Measurements from ENCODE around the gene RSPH10B2. TPM values are rescaled to one million over a fixed set of nuclear protein-coding genes. Genes with fewer than 3 reads are reported as not detected.
"Not testable (repeated sequence)": the region's sequence is repeated elsewhere in the genome, so short reads cannot be mapped to it uniquely, and the experiment has no call there.

RSPH10B2 gene
- total and polyA plus RNA-seq, 12 donors: 0.06 to 0.11 (median 0.08) TPM; not detected in 8

DNA sequence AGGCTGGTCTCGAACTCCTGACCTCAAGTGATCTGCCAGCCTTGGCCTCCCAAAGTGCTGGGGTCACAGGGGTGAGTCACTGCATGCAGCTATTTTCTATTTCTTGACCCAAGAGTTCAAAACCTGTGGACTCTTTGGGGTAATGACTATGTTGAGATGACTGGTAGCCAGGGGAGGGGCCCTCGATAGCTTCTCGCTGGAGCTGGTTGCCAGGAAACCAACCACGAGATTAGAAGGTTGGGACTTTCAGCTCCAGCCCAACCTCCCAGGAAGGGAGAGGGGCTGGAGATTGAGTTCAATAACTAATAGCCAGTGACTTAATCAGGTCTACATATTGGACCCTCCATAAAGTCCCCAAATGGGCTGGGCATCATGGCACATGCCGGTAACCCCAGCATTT, 43.3 kb downstream of the RSPH10B2 start:
- intact Hi-C loops (cut with DNase I): not testable (repeated sequence)

DNA sequence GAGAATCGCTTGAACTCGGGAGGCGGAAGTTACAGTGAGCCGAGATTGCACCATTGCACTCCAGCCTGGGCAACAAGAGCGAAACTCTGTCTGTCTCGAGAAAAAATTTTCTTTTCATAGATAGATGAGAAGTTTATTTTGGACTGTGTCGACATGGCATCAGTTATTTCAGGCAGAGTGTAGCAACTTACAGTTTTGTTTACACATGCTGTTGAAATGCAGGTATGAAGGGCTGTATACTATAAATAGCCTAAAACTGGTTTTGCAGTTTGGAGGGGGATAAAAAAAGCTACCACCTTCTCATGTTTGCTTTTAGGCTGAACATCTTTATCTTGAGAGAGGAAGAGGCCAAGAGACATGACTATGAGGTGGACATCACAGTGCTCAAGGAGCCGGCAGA, 44.1 kb downstream of the RSPH10B2 start:
- H3K36me3 ChIP-seq; DNase-seq; H3K4me1 ChIP-seq; H3K4me3 ChIP-seq; H3K27me3 ChIP-seq; H3K27ac ChIP-seq; ATAC-seq; H3K9me3 ChIP-seq; intact Hi-C loops (cut with DNase I): not testable (repeated sequence)
- WGBS, 2 donors: 80% methylated on average over 1 of the region's 8 CpGs; no CpG with 5 or more reads in 1 of the 2 donors

More for the DNA sequence above, 43.3 kb downstream of the RSPH10B2 start:
- not testable (repeated sequence) for ATAC-seq, H3K4me3 ChIP-seq, H3K27ac ChIP-seq, H3K9me3 ChIP-seq, DNase-seq, H3K36me3 ChIP-seq, H3K4me1 ChIP-seq, H3K27me3 ChIP-seq
- 64 to 68% methylated on average over 5 of the region's 5 CpGs for WGBS, 2 donors

DNA sequence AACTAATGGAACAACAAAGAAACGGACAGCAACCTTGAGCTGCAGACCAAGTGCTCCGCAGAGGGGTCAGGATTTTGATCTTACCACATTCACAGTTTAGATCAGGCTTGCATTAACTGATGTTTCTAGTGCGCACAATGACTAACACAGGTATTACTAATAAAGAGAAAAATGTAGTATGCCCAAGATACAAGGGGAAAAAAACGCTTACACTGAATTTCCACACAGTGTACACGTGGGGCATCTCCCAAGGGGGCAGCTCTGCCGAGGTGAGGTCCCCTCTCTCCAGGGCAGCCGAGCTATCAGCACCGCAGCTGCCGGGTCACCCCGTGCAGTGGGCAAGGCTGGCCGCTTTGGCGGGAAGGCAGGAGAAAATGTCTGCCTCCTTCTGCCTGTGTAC, 46.0 kb downstream of the RSPH10B2 start:
- DNase-seq; intact Hi-C loops (cut with DNase I): not testable (repeated sequence)
- no CpG with 5 or more reads among the region's 12 CpGs for WGBS, 2 donors

DNA sequence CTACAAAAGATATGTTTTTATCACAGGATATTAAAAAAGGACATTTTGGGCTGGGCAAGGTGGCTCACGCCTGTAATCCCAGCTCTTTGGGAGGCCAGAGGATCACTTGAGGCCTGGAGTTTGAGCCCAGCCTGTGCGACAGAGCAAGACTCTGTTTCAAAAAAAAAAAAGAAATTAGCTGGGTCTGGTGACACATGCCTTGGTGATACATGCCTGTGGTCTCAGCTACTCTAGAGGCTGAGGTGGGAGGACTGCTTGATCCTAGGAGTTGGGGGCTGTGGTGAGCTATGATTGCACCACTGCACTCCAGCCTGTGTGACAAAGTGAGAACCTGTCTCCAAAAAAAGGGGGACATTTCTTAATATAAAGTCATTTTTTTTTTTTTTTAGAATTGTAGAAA, 46.4 kb downstream of the RSPH10B2 start:
- H3K27me3 ChIP-seq; H3K4me1 ChIP-seq; DNase-seq; H3K27ac ChIP-seq; H3K4me3 ChIP-seq; H3K9me3 ChIP-seq; intact Hi-C loops (cut with DNase I); ATAC-seq: not testable (repeated sequence)
- WGBS, 2 donors: 92 to 100% methylated on average over 1 of the region's 2 CpGs
- H3K36me3 ChIP-seq: peaks cover 0 to 10% (median 0%) of the 10 kb centered on the region in 9 donors

More for the DNA sequence above, 46.0 kb downstream of the RSPH10B2 start:
- ATAC-seq, H3K27ac ChIP-seq, H3K4me3 ChIP-seq, H3K27me3 ChIP-seq, H3K4me1 ChIP-seq, H3K9me3 ChIP-seq: not testable (repeated sequence)
- peaks cover 0 to 10% (median 0%) of the 10 kb centered on the region in 9 donors for H3K36me3 ChIP-seq

DNA sequence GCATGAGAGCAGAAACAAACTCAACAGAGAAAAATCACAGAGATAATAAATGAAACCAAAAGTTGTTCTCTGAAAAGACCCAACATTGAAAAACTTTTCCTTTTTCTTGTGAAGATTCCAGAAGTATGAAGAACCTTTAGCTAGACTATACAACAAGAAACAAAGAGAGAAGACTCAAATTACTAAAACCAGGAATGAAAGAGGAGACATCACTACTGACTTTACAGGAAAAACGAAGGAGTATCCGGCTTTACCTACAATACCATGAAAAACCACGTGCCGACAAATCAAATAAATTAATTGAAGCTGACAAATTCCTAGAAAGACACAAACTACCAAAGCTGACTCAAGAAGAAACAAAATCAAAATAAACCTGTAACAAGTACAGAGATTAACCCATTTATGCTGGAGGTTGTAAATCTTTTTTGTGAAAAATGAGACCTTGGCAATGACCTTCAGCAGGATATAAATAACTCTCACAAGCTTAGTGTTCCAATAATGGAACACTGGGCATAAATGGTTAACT, 53.6 kb downstream of the RSPH10B2 start:
- DNase-seq; H3K4me1 ChIP-seq; H3K27ac ChIP-seq; H3K4me3 ChIP-seq; H3K27me3 ChIP-seq; H3K9me3 ChIP-seq; intact Hi-C loops (cut with DNase I); ATAC-seq: not testable (repeated sequence)
- no CpG with 5 or more reads among the region's 4 CpGs for WGBS, 2 donors
- H3K36me3 ChIP-seq: peaks cover 0 to 29% (median 0%) of the 10 kb centered on the region in 9 donors

DNA sequence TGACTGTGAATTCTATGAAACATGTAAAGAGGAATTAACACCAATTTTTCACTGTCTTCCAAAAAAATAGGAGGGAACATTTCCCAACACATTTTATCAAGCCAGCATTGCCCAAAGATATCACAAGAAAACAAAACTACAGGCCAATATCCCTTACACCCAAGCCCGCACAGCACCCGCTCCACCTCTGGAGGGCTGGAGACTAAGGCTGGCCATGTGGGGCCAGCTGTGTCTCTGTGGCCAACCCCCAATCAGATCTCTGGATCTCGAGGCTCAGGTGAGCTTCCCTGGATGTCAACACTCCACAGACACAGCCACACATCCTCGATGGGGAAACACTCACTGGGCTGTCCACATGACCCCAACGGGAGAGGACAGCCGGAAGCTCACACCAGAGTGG, 54.1 kb downstream of the RSPH10B2 start:
- intact Hi-C loops (cut with DNase I); H3K4me1 ChIP-seq; H3K27ac ChIP-seq; H3K9me3 ChIP-seq; H3K4me3 ChIP-seq; DNase-seq; H3K27me3 ChIP-seq; ATAC-seq: not testable (repeated sequence)
- H3K36me3 ChIP-seq: peaks cover 0 to 32% (median 0%) of the 10 kb centered on the region in 9 donors
- WGBS, 2 donors: 76 to 93% methylated on average over 3 to 4 of the region's 6 CpGs

DNA sequence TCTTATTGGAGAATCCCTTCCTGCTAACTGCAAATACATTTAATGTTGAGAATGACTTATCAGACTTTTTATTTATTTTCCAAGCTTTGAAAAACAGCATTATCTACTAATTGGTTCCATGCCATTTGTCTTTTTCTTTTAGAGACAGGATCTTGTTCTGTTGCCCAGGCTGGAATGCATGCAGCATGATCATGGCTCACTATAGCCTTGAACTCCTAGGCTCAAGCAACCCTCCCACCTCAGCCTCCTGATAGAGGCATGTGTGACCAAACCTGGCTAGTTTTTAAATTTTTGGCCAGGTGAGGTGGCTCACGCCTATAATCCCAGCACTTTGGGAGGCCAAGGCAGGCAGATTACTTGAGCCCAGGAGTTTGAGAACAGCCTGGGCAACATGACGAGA, 59.1 kb downstream of the RSPH10B2 start:
- intact Hi-C loops (cut with DNase I); H3K4me1 ChIP-seq; H3K27ac ChIP-seq; H3K4me3 ChIP-seq; H3K9me3 ChIP-seq; DNase-seq; H3K27me3 ChIP-seq; ATAC-seq: not testable (repeated sequence)
- peaks cover 0 to 67% (median 3%) of the 10 kb centered on the region in 9 donors for H3K36me3 ChIP-seq
- 100% methylated on average over 2 of the region's 2 CpGs for WGBS, 2 donors

DNA sequence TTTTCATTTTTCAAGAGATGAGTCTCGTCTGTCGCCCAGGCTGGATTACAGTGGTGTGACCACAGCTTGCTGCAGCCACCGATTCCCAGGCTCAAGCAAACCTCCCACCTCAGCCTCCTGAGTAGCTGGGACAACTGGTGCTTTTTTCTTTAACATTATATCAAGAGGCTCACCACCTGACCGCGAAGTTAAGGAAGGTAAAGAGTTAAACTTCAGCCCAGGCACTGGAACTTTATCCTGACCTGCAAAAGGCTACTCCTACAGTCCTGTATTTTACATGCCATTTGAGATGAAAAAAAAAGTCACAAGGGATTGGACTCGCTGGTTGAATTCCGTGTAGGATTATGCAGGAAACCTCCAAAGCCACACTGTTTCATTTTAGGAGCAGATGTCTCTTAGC, 61.6 kb downstream of the RSPH10B2 start:
- intact Hi-C loops (cut with DNase I): not testable (repeated sequence)
- H3K36me3 ChIP-seq: peaks cover 0 to 84% (median 3%) of the 10 kb centered on the region in 9 donors

DNA sequence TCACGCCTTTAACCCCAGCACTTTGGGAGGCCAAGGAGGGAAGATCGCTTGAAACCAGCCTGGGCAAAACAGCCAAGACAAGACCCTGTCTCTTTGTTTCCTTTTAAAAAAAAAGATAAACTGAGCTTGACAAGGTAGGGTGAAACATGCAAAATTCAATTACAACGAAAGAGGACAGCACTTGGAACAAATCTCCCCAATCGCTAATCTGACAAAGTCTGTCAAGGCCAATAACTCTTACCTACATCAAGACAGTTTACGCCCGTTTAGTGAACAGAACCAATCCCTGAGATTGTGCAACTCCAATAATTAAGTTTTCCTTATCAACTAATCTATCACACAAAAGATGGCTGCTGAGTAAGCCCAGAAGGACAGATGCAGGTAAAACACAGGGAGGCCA, 67.7 kb downstream of the RSPH10B2 start:
- H3K9me3 ChIP-seq; H3K27me3 ChIP-seq; DNase-seq; H3K27ac ChIP-seq; H3K4me1 ChIP-seq; intact Hi-C loops (cut with DNase I); ATAC-seq; H3K4me3 ChIP-seq: not testable (repeated sequence)
- 95 to 97% methylated on average over 6 of the region's 6 CpGs for WGBS, 2 donors
- peaks cover 0 to 68% (median 8%) of the 10 kb centered on the region in 9 donors for H3K36me3 ChIP-seq

More for the DNA sequence above, 61.6 kb downstream of the RSPH10B2 start:
- H3K9me3 ChIP-seq, H3K4me3 ChIP-seq, ATAC-seq, H3K27me3 ChIP-seq, DNase-seq, H3K4me1 ChIP-seq, H3K27ac ChIP-seq: not testable (repeated sequence)
- WGBS, 2 donors: 88 to 93% methylated on average over 7 of the region's 7 CpGs

DNA sequence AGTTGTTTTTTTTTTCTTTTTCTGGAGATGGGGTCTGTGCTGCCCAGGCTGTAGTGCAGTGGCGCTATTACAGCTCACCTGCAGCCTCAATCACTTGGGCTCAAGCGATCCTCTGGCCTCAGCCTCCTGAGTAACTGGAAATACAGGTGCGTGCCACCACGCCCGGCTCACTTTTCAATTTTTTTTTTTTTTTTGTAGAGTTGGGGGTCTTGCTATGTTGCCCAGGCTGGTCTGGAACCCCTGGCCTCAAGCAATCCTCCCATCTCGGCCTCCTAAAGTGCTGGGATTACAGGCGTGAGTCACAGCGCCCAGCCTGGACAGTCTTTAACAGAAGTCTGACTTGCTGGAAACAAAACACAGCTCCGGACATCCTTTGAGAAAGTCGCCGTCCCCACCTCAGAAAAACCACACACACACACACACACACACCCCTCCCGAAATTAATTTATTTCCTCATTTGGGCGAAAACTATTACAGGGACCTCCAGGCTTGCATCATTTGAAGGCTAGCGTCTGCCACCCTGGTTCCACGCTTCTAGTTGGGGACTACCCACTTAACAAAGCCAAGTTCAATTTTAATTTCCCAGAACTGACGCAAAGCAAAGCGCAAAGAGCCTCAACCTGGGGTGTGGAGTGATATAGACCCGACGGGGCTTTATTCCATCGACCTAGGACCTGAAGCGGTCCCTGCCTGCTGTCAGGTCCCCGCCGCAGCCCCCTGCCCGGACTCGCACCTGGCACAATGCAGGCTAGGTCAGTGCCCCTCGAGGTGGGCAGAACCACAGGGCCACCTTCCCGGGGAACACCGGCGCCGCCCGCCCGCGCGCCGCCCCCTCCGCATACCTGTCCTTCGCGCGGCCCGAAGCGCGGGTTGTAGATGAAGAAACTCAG, 71.6 kb downstream of the RSPH10B2 start:
- DNase-seq; H3K4me1 ChIP-seq; intact Hi-C loops (cut with DNase I); H3K27me3 ChIP-seq; H3K9me3 ChIP-seq: not testable (repeated sequence)
- Histone ChIP-seq H3K27ac (peak overlapping the region in 2 of 10 donors; percentile 45 to 87), H3K36me3 (peaks cover 0 to 31% (median 4%) of the 10 kb centered on the region in 9 donors), H3K4me3 (peak overlapping the region in 9 of 10 donors; percentile 46 to 71 (median 61))
- WGBS, 2 donors: 0 to 30% methylated on average over 3 to 8 of the region's 42 CpGs
- peak; percentile 21 to 79 (median 36) for ATAC-seq
